ENCODE data around the gene SLC25A11.

- TF ChIP-seq, protein P1, sequence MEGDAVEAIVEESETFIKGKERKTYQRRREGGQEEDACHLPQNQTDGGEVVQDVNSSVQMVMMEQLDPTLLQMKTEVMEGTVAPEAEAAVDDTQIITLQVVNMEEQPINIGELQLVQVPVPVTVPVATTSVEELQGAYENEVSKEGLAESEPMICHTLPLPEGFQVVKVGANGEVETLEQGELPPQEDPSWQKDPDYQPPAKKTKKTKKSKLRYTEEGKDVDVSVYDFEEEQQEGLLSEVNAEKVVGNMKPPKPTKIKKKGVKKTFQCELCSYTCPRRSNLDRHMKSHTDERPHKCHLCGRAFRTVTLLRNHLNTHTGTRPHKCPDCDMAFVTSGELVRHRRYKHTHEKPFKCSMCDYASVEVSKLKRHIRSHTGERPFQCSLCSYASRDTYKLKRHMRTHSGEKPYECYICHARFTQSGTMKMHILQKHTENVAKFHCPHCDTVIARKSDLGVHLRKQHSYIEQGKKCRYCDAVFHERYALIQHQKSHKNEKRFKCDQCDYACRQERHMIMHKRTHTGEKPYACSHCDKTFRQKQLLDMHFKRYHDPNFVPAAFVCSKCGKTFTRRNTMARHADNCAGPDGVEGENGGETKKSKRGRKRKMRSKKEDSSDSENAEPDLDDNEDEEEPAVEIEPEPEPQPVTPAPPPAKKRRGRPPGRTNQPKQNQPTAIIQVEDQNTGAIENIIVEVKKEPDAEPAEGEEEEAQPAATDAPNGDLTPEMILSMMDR (IDR thresholded peaks at IDR 0.05; ENCODE audit: extremely low read depth in 1 of 2, insufficient read depth in 1 of 2, low read depth in 1 of 2, low read length in 2 of 2), result no peak
- TF ChIP-seq POLR2A (IDR thresholded peaks at IDR 0.05; ENCODE audit: low read depth, low read length) (no peak), EZH2 (IDR thresholded peaks at IDR 0.05; ENCODE audit: borderline replicate concordance, low read depth, low read length, severe bottlenecking) (no peak), FOS (IDR thresholded peaks at IDR 0.05; ENCODE audit: borderline replicate concordance, insufficient read depth, low read length) (no peak), POLR2AphosphoS5 (IDR thresholded peaks at IDR 0.05; ENCODE audit: insufficient read depth, low read depth, low read length) (no peak), MAX (IDR thresholded peaks at IDR 0.05; ENCODE audit: insufficient read depth, insufficient read length) (no peak), MYC (IDR thresholded peaks at IDR 0.05; ENCODE audit: low read depth, low read length) (no peak), JUN (IDR thresholded peaks at IDR 0.05; ENCODE audit: borderline replicate concordance, insufficient read depth, insufficient read length, low read depth) (no peak), GATA2 (IDR thresholded peaks at IDR 0.05; ENCODE audit: insufficient read depth, insufficient read length, low read depth, low read length) (no peak)
These were observed 11.6 kb upstream of the SLC25A11 start for GRCh38 chr17:4951486-4951885.
